Activated gamma-delta T cell (primary cell): ENCODE measurements around the gene SPA17.
A peak's percentile ranks its signal among the peaks of the same experiment; 100 is the strongest.

Experiments
- DNase-seq: peaks from one replicate; lab custom pipeline; 2025; lab: John Stamatoyannopoulos, UW

Gene SPA17

GRCh38 chr11:124662106-124662505 lies 11.6 kb upstream of the SPA17 start:
- no peak for DNase-seq

GRCh38 chr11:124663861-124664260 lies 9.8 kb upstream of the SPA17 start:
- no peak for DNase-seq

DNA sequence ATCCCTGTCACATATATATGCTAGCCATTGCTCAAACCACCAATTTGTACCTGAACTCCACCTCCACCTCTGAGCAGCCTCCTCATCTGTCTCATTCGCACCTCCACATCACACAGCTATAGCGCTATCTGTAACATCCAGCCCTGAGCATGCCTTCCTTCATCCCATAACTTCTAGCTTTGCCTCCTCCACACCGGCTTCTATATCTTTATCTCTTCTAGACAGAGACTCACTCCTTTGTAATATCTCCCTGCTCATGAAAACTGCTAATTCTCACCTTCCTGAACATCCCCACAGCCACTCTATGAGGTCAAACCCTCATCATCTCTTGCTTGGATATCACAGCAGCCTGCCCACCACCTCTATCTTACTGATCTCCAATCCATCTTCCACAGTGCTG lies 6.1 kb upstream of the SPA17 start:
- no peak for DNase-seq

- no peak for DNase-seq
Measured at GRCh38 chr11:124669193-124669592, 4.5 kb upstream of the SPA17 start.

- DNase-seq = no peak
Measured at GRCh38 chr11:124670732-124671131, 3.0 kb upstream of the SPA17 start.

GRCh38 chr11:124672536-124673215 lies 1.0 kb upstream of the SPA17 start:
- no peak for DNase-seq

GRCh38 chr11:124674168-124674517 lies 439 bp downstream of the SPA17 start:
- no peak for DNase-seq

- no peak for DNase-seq
Measured at GRCh38 chr11:124674571-124674970, 867 bp downstream of the SPA17 start.

DNA sequence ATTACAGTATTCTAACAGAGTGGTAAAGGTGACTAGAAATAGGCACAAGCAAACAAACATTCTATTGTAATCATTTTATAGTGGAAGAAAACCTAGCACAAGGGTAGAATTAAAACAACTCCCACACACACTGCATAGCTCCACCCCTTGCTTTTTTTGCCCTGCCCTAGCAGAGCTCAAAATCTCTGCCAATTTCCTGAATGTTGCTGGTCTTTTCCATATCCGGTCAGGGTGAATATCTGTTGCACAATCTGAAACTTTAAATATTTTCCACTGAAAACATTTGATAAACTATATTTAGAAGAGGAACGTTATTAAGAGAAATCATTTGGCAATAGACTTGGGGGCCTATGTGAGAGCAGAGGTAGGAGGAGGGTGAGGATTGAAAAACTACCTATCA lies 2.7 kb downstream of the SPA17 start:
- DNase-seq = no peak

DNA sequence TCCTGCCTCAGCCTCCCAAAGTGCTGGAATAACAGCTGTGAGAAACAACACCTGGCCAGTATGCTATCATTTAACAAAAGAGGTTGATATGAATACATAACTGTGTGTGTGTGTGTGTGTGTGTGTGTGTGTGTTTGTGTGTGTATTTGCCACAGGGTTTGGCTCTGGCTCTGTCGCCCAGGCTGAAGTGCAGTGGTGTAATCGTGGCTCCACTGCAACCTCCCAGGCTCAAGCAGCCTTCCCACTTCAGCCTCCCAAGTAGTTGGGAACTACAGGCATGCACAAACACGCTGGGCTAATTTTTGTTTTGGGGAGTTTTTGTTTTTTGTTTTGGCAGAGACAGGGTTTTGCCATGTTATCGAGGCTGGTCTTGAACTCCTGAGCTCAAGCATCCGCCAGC lies 4.7 kb downstream of the SPA17 start:
- no peak for DNase-seq

DNA sequence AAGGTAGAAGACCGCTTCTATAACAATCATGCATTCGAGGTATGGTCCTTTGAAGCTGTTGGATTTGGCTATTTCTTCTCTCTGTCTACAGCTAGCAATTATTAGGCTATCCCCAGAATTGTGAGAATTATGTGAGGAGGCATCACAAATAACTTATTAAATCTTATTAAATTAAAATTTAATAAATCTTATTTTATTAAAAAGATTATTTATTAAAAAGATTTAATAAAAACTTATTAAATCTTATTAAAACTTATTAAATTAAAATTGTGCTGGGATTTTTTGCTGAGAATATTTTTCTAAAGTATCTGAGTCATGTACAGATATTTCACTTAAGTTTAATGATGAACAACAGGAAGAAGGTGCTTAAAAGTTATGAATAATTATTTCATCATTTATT lies 7.7 kb downstream of the SPA17 start:
- DNase-seq = no peak

GRCh38 chr11:124682443-124682842 lies 8.7 kb downstream of the SPA17 start:
- DNase-seq = no peak

DNA sequence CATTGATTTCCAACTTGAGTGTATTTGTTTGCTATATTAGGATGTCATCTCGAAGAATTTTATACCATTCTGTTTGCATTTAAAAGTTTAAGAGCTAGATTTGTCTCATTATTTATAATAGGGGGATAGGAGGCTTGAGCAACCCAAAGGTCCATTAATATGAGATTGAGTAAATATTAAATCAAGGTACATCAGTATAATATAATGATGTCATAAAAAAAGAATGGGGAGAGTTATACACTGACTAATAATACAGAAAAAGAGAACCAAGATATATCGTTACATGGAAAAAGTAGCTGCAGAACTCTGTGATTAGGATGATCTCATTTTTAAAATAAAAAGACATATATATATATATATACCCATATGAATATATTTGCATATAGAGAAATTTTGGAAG lies 19.4 kb downstream of the SPA17 start:
- no peak for DNase-seq

GRCh38 chr11:124699547-124699946 lies 25.8 kb downstream of the SPA17 start:
- DNase-seq = no peak

GRCh38 chr11:124700028-124700427 lies 26.3 kb downstream of the SPA17 start:
- no peak for DNase-seq

DNA sequence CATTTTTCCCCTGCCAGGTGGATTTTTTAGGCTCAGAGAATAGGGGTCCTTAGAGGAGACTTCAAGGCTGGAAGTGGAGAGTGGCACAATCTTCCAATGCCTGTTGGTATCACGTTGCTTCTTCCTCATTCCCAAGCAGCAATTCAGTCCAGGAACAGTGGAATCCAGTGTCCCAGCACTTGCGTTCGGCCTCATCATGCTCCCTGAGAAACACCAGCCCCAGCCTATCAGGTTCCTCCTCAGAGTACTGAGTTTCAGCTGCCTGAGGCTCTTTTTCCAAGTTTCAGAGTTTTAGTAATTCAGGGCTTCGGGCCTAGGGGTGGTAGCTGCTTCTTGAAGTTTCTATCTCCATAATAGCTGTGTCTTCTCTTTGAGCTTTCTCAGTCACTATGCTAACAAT lies 34.1 kb downstream of the SPA17 start:
- no peak for DNase-seq

- no peak for DNase-seq
Measured at GRCh38 chr11:124712392-124712791, 38.7 kb downstream of the SPA17 start.

DNA sequence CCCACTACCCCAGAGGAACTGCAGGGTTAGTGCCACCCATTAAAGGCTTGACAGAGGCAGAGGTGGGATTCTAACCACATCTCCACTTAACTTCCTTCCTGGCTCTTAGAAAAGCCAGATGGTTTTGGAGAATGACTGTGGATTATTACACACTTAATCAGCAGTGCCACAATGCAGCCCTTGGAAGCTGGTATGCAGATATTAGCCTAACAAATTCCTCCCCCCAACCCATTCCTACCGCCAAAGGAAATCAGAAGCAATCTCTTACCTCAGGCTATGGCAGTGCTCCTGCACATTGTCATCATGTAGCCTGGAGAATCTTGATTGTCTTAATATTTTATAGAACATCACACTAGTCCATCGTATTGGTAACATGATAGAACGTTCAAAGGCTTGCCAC lies 42.9 kb downstream of the SPA17 start:
- DNase-seq = no peak

DNA sequence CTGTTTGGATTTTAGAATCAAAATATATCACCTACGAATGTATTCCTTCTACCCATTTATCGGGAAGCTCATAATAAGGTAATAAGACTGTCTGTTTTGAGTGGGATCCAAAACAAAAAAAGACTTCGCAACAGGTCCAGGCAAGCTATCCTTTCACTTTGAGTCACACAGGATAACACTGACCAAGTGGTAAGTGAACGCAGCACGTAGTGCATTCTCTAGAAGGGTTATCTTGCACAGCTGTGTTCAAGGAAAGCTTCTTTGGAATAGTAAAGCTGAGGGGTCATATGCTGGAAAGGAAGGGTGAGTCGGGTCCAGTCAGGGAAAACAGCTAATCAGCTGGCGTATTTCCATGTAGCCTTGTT lies 43.7 kb downstream of the SPA17 start:
- DNase-seq = no peak

- peak; percentile 21 for DNase-seq
Measured at GRCh38 chr11:124717786-124718651, 44.3 kb downstream of the SPA17 start.

DNA sequence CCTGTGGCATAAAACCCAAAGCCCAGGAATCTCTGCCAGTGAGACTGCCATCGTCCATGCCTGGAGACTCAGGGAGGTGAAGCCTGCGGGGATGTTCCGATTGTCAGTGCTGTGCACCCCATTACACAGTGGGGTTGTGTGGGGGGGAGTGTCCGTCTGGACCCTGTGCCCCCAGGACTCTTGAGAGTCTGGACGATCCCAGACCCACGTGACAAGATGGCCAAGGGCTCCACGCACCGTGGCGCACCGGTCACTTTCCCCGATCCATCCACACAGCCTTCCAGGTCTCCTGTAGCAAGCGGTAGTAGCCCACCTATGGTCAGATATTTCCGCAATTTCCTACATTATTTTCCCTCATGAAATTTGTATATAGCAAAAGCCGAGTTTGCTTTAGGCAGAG lies 45.1 kb downstream of the SPA17 start:
- DNase-seq = no peak

DNA sequence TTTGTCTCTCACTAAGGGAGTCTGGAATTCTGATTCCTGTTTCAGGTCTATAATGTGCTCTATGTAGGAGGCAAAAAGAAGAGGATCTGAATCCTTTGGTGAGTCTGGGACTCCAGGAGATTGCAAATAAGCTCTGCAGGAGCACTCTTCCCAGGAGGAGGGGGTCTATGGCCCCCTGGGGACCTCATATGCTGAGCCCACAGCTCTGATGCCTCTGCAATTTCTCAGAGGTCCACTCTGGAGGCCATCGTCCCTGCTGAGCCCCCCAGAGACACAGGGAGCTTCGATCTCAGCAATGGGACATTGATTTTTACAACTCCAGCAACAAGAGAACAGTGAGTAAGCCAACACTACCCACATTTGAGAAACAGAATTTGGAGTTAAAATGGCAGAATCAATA lies 45.8 kb downstream of the SPA17 start:
- no peak for DNase-seq

DNA sequence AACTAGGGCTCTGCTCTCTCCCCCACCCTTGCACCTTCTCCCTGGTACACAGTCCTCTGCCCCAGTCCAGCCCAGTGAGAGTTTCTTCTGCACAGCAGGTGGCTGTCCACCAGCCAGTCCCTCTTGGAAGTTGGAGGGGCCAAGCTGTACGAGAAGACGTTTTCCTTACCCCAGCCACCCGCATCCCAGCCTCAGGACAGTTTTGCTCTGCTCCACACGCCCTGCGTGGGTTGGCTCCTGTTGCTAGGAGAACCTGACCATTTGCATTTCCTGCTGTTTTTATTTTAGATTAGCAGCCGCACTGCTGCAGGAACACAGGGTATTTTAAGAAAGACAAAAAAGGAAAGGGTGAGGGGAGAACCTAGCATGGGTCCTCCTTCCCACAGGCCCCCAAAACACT lies 48.5 kb downstream of the SPA17 start:
- DNase-seq = no peak
